ENCODE results near the gene ESPN. TPM values are rescaled to one million over a fixed set of nuclear protein-coding genes. Genes with fewer than 3 reads are reported as not detected.

Gene ESPN
- polyA plus RNA-seq, 1 of the 3 experiments (the other 2 are of a cell fraction): 0.33 TPM

- Histone ChIP-seq H4K20me1 (ENCODE audit: insufficient read depth) (no peaks in the 10 kb centered on the region), H3K4me1 (ENCODE audit: control insufficient read depth in 1 of 2, insufficient read depth in 2 of 2, low read depth in 1 of 2, low read length in 1 of 2) (peaks cover 0 to 76% of the 10 kb centered on the region in 2 experiments; a peak in 1 of 4 replicates), H3K27me3 (ENCODE audit: insufficient read depth) (no peaks in the 10 kb centered on the region), H3K9me3 (no peaks in the 10 kb centered on the region), H3K27ac (ENCODE audit: low read depth in 2 of 2, low read length in 1 of 2) (peak overlapping the region in 1 of 2 experiments; percentile 65; a peak in 1 of 4 replicates), H3K79me2 (ENCODE audit: insufficient read depth) (peaks cover under 1% of the 10 kb centered on the region; the same call in 1 of the 2 replicates), H3F3A (replicated peaks; ENCODE audit: insufficient read depth) (no peaks in the 10 kb centered on the region), H3K9me2 (no peaks in the 10 kb centered on the region), H3K9ac (no peak overlapping the region), H3K4me3 (ENCODE audit: low read depth in 2 of 2, low read length in 1 of 2) (no peak overlapping the region), H3K36me3 (replicated peaks in 1 of 2; ENCODE audit: control insufficient read depth in 1 of 2, insufficient read depth in 2 of 2, low read length in 1 of 2) (no peaks in the 10 kb centered on the region), H2AFZ (ENCODE audit: low read depth) (no peak overlapping the region), H3K4me2 (no peak overlapping the region)
- TF ChIP-seq GATA2 (CRISPR knock-in tag; IDR thresholded peaks at IDR 0.05) (no peak), RCOR1 (IDR thresholded peaks at IDR 0.05; ENCODE audit: low read length) (no peak), RAD21 (IDR thresholded peaks at IDR 0.05; ENCODE audit: low read length) (peak; percentile 47)
- ChIA-PET POLR2A (no interaction called here), CTCF (interaction anchor here (0.6 to 17.4 kb wide), 10 partner anchors 12 to 263 kb away, joined by 3 to 211 read pairs (median 4); partner anchors contain the start of genes NOL9, PLEKHG5 and TAS1R1)
- peak; percentile 29 for DNase-seq
- WGBS (ENCODE audit: low lambda C conversion rate): 85% methylated on average over 8 of the region's 10 CpGs
Measured at GRCh38 chr1:6501279-6501813, 76.8 kb downstream of the ESPN start.

- peaks cover 0 to 81% of the 10 kb centered on the region in 2 experiments; a peak in 2 of 4 replicates for H3K4me1 ChIP-seq (ENCODE audit: control insufficient read depth in 1 of 2, insufficient read depth in 2 of 2, low read depth in 1 of 2, low read length in 1 of 2)
- no peaks in the 10 kb centered on the region for H3K36me3 ChIP-seq (replicated peaks in 1 of 2; ENCODE audit: control insufficient read depth in 1 of 2, insufficient read depth in 2 of 2, low read length in 1 of 2)
- DNase-seq: peak; percentile 78
- no peak overlapping the region for H3K4me3 ChIP-seq (ENCODE audit: low read depth in 2 of 2, low read length in 1 of 2)
- no peaks in the 10 kb centered on the region for H4K20me1 ChIP-seq (ENCODE audit: insufficient read depth)
- ChIA-PET POLR2A (interaction anchor here (1.0 to 2.2 kb wide), 2 partner anchors 11 to 18 kb away, joined by 3 to 8 read pairs; partner anchors contain the start of gene PLEKHG5), CTCF (interaction anchor here (0.6 to 17.4 kb wide), 8 partner anchors 13 to 264 kb away, joined by 3 to 211 read pairs (median 5); partner anchors contain the start of genes NOL9, PLEKHG5 and TAS1R1)
- H3K4me2 ChIP-seq: no peak overlapping the region
- WGBS (ENCODE audit: low lambda C conversion rate): 93% methylated on average over 5 of the region's 31 CpGs
- no peaks in the 10 kb centered on the region for H3F3A ChIP-seq (replicated peaks; ENCODE audit: insufficient read depth)
- no peaks in the 10 kb centered on the region for H3K27me3 ChIP-seq (ENCODE audit: insufficient read depth)
- H2AFZ ChIP-seq (ENCODE audit: low read depth): no peak overlapping the region
- no peaks in the 10 kb centered on the region for H3K9me2 ChIP-seq
- H3K9ac ChIP-seq: no peak overlapping the region
- no peaks in the 10 kb centered on the region for H3K9me3 ChIP-seq
- peak overlapping the region in 1 of 2 experiments; percentile 65; a peak in 1 of 4 replicates for H3K27ac ChIP-seq (ENCODE audit: low read depth in 2 of 2, low read length in 1 of 2)
- H3K79me2 ChIP-seq (ENCODE audit: insufficient read depth): no peaks in the 10 kb centered on the region
- TF ChIP-seq MEF2A (IDR thresholded peaks at IDR 0.05; ENCODE audit: borderline replicate concordance, low read depth): no peak
- no peak for TF ChIP-seq RAD21 (IDR thresholded peaks at IDR 0.05; ENCODE audit: low read length)
- no peak for TF ChIP-seq YY1 (IDR thresholded peaks at IDR 0.05; ENCODE audit: low read depth)
- TF ChIP-seq CHD2 (IDR thresholded peaks at IDR 0.05; ENCODE audit: low read length, partially characterized antibody): peak; percentile 14
- peak; percentile 51; the same call in 1 of the 2 replicates for TF ChIP-seq FOXJ3 (CRISPR knock-in tag; IDR thresholded peaks at IDR 0.05)
- no peak for TF ChIP-seq GATA2 (CRISPR knock-in tag; IDR thresholded peaks at IDR 0.05)
- no peak for TF ChIP-seq RFX5 (IDR thresholded peaks at IDR 0.05; ENCODE audit: low read length)
- no peak for TF ChIP-seq NRF1 (IDR thresholded peaks at IDR 0.05; ENCODE audit: low read depth, low read length)
- TF ChIP-seq CTCF (IDR thresholded peaks at IDR 0.05): no peak
- no peak for TF ChIP-seq REST (IDR thresholded peaks at IDR 0.05; ENCODE audit: low read depth, low read length)
- no peak for TF ChIP-seq GABPA (IDR thresholded peaks at IDR 0.05; ENCODE audit: low read depth)
- no peak for TF ChIP-seq JUND (IDR thresholded peaks at IDR 0.05)
- no peak for TF ChIP-seq PBX3 (IDR thresholded peaks at IDR 0.05)
- TF ChIP-seq SIN3A (IDR thresholded peaks at IDR 0.05; ENCODE audit: borderline replicate concordance, low read depth, low read length): no peak
- no peak for TF ChIP-seq POLR2AphosphoS5 (IDR thresholded peaks at IDR 0.05; ENCODE audit: low read depth, low read length)
- peak; percentile 11; the same call in 1 of the 2 replicates for TF ChIP-seq SMC3 (IDR thresholded peaks at IDR 0.05; ENCODE audit: low read depth, low read length)
- TF ChIP-seq USF1 (IDR thresholded peaks at IDR 0.05; ENCODE audit: borderline replicate concordance, low read depth): no peak
Measured at GRCh38 chr1:6502000-6502891, 77.7 kb downstream of the ESPN start.

Data from SK-N-SH (cell line).